ENCODE results near the gene MUC5AC. TPM values are rescaled to one million over a fixed set of nuclear protein-coding genes. Genes with fewer than 3 reads are reported as not detected.

The MUC5AC gene
- total and polyA plus RNA-seq, 2 experiments from 2014 or later = not detected

DNA sequence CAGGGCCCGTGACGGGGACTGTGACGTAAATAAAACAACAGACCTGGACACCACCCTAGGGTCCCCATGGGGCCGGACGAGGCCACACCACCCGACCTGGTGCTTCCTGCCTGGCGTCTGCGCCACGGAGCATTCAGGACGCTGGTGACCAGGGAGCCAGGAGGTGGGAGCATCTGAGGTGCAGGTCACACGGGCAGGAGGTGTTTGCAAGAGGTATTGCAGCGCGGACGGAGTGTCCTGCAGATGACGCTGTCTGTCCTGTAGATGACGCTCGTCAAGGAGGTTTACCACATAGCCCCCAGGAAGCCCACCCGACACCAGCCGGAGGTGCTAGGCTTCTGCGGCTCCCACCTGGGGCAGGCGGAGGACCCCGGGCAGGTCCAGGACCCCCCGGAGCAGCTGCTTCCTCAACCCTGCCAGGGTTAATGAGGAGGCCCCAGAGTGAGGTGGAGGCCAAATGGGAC lies 64.1 kb downstream of the MUC5AC start:
- DNase-seq (ENCODE audit: low read depth in 1 of 2, low spot score in 1 of 2) = no peak
- TF ChIP-seq, protein P1, sequence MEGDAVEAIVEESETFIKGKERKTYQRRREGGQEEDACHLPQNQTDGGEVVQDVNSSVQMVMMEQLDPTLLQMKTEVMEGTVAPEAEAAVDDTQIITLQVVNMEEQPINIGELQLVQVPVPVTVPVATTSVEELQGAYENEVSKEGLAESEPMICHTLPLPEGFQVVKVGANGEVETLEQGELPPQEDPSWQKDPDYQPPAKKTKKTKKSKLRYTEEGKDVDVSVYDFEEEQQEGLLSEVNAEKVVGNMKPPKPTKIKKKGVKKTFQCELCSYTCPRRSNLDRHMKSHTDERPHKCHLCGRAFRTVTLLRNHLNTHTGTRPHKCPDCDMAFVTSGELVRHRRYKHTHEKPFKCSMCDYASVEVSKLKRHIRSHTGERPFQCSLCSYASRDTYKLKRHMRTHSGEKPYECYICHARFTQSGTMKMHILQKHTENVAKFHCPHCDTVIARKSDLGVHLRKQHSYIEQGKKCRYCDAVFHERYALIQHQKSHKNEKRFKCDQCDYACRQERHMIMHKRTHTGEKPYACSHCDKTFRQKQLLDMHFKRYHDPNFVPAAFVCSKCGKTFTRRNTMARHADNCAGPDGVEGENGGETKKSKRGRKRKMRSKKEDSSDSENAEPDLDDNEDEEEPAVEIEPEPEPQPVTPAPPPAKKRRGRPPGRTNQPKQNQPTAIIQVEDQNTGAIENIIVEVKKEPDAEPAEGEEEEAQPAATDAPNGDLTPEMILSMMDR (IDR thresholded peaks at IDR 0.05; ENCODE audit: low read depth, low read length) = no peak
- no peak overlapping the region for H3K4me3 ChIP-seq
- no peaks in the 10 kb centered on the region for H3K27me3 ChIP-seq
- H3K36me3 ChIP-seq = no peaks in the 10 kb centered on the region
- no peaks in the 10 kb centered on the region for H3K4me1 ChIP-seq (ENCODE audit: low read depth)
- no peak overlapping the region for H3K27ac ChIP-seq
- H3K9me3 ChIP-seq (ENCODE audit: low read depth) = no peaks in the 10 kb centered on the region

DNA sequence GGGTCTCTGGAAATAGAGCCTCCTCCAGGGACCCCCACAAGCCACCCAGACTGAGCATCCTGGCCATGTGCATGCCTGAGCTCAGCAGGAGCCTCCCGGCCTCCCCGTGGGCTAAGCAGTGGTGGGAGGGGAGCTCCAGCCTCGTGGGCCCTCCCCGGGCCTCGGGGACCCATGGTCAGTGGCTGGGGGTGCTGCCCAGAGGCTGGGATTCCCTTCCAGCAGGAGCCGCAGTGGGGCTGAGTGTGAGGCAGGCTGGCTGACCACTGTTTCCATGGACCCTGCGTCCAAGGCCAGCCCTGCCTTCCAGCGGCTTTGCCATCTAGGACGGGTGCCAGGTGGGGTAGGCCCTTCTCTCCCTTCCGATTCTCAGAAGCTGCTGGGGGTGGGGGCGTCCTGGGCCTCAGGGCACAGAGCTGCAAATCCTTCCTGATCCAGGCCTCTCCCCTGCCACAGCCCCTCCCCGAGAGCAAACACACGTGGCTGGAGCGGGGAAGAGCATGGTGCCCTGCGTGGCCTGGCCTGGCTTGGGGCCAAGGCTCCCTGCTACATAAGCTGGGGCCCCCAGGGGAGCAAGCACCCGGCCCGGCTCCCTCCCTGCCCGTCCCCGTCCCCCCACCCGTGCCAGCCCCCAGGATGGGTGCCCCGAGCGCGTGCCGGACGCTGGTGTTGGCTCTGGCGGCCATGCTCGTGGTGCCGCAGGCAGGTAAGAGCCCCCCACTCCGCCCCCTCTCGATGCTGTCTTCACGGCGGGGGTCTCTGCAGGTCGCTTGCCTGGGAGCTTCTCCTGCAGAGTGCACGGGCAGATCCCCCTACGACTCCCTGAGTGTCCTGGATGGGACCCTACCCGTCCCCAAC lies 65.0 kb downstream of the MUC5AC start, which contains the start of gene MUC5B:
TSS of gene MUC5B (plus strand) at position 576 of the 855 bp plus-strand sequence. CDS start at position 634, 58 bp downstream.
- H3K36me3 ChIP-seq = no peaks in the 10 kb centered on the region
- H3K9me3 ChIP-seq (ENCODE audit: low read depth) = no peaks in the 10 kb centered on the region
- no peak within 1 kb of the TSS for H3K4me3 ChIP-seq
- peak in 1 of 2 donors; percentile 12 for DNase-seq (ENCODE audit: low read depth in 1 of 2, low spot score in 1 of 2)
- H3K4me1 ChIP-seq (ENCODE audit: low read depth) = no peaks in the 10 kb centered on the region
- TF ChIP-seq, protein P1 (IDR thresholded peaks at IDR 0.05; ENCODE audit: low read depth, low read length) = no peak
- H3K27ac ChIP-seq = no peak within 1 kb of the TSS
- H3K27me3 ChIP-seq = no peaks in the 10 kb centered on the region

DNA sequence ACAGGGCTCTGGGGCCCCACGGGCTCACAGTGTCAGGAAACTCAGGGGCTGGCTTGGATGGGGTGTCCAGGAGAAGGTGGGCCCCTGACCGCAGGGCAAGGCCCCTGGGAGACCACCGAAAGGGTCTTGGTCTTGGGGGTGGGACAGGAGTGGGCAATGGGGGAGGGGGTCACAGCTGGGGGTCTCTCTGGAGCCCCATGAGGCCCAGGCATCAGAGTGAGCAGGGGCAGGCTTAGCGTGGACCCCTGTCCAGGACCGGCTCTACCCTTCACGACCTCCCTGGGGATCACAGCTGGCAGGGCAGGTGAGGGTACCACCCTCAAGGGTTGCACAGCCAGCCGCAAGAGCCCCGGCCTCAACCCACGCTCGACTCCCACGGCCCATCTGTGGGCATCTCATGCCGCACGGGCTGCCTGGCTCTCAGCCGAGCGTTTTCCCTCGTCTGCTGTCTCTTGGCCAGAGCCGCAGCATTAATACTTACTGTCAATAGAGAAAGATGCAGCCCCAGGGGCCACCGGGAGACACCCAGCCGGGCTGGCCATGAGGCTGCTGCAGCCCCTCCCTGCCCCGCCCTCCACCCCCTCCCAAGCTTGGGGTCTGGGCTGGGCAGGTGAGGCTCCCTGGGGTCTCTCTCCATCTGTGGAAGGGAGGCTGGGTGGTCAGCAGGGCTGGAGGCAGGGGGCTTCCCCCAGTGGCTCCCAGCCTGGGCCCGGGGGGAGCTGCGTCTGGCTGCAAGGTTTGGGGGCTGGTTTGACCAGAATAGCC lies 65.8 kb downstream of the MUC5AC start:
- DNase-seq (ENCODE audit: low read depth in 1 of 2, low spot score in 1 of 2) = no peak
- no peaks in the 10 kb centered on the region for H3K27me3 ChIP-seq
- no peak overlapping the region for H3K27ac ChIP-seq
- TF ChIP-seq, protein P1 (IDR thresholded peaks at IDR 0.05; ENCODE audit: low read depth, low read length) = no peak
- H3K4me1 ChIP-seq (ENCODE audit: low read depth) = no peaks in the 10 kb centered on the region
- H3K36me3 ChIP-seq = no peaks in the 10 kb centered on the region
- H3K9me3 ChIP-seq (ENCODE audit: low read depth) = no peaks in the 10 kb centered on the region
- H3K4me3 ChIP-seq = no peak overlapping the region

DNA sequence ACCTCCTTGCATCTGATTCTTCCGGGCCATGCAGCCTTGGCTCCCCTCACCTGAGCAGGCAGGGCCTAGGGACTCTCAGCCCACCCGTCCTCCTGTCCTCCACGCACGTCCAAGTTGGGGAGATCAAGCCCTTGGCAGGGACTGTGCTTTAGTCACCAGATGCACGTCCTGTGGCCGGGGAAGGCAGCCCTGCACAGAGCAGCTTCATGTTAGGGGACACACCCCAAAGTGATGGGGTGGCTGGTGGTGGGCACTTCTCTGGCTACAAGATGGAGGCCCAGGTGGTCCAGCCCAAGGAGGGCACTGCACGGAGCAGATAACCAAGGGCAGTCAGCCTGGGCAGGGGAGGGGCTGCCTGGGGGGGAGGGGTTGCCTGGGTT lies 66.3 kb downstream of the MUC5AC start:
- H3K27me3 ChIP-seq = no peaks in the 10 kb centered on the region
- no peak overlapping the region for H3K4me3 ChIP-seq
- H3K27ac ChIP-seq = no peak overlapping the region
- H3K9me3 ChIP-seq (ENCODE audit: low read depth) = no peaks in the 10 kb centered on the region
- no peaks in the 10 kb centered on the region for H3K4me1 ChIP-seq (ENCODE audit: low read depth)
- TF ChIP-seq, protein P1 (IDR thresholded peaks at IDR 0.05; ENCODE audit: low read depth, low read length) = no peak
- no peaks in the 10 kb centered on the region for H3K36me3 ChIP-seq
- DNase-seq (ENCODE audit: low read depth in 1 of 2, low spot score in 1 of 2) = no peak

DNA sequence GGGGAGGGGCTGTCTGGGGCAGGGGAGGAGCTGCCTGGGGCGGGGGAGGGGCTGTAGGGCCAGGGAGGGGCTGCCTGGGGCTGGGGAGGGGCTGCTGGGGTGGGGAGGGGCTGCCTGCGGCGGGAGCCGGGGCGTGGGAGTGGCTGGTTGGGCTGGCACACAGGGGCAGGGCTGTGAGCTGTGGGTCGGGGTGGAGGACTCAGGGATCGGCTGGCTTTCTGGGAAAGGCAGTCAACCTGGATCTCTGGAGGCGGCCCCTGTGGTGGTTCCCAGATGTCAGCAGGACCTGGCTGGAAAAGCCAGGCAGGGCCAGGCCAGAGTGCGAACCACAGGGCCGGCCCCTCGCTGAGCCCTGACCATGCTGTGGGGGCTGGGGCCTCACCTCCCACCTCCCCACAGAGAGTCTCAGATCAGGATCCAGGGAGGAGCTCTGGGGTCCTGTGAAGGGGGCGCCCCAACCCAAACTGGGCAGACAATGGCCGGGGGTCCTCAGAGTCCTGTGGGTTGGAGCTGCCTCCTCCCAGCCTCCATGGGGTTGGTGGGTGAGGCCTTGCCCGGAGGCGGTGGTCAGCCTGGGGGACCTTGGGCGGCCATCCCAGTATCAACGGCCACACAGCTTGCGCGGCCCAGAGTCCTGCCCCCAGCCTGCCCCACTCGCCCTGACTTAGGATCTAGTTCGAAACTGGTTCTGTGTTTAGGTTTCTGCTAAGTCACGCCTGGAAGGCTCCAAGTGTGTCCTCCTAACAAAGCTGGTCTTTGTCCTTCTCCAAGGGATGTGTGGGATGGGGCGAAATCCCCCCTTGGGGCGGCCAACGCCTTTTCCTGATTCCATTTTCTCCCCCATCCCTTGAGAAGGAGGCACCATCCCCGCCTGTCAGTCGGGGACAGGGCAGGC lies 67.0 kb downstream of the MUC5AC start:
- TF ChIP-seq, protein P1 (IDR thresholded peaks at IDR 0.05; ENCODE audit: low read depth, low read length) = no peak
- no peaks in the 10 kb centered on the region for H3K9me3 ChIP-seq (ENCODE audit: low read depth)
- no peak for DNase-seq (ENCODE audit: low read depth in 1 of 2, low spot score in 1 of 2)
- H3K27me3 ChIP-seq = no peaks in the 10 kb centered on the region
- no peak overlapping the region for H3K4me3 ChIP-seq
- no peak overlapping the region for H3K27ac ChIP-seq
- H3K4me1 ChIP-seq (ENCODE audit: low read depth) = no peaks in the 10 kb centered on the region
- H3K36me3 ChIP-seq = no peaks in the 10 kb centered on the region

Measured in cardiac muscle cell (in vitro differentiated cells and primary cell).